Endodermal cell (in vitro differentiated cells): ENCODE data around the gene NCR3LG1. TPM values are rescaled to one million over a fixed set of nuclear protein-coding genes. Genes with fewer than 3 reads are reported as not detected.
A peak's percentile ranks its signal among the peaks of the same experiment; 100 is the strongest.

ENCODE experiments used
- DNase-seq: peaks from one replicate; pipeline ENCODE4 v3.0.0-alpha.2; 2017
- H3K27ac ChIP-seq: 2 replicates; pipeline ENCODE4 v1.5.1; 2013; ENCODE audit warnings: mild to moderate bottlenecking, low read depth, low read length, moderate library complexity
- H3K27me3 ChIP-seq: 2 replicates; pipeline ENCODE4 v1.6.1; 2013; ENCODE audit warnings: mild to moderate bottlenecking, low read length, moderate library complexity; ENCODE audit not compliant: insufficient read depth, control insufficient read depth, poor library complexity, severe bottlenecking
- H3K36me3 ChIP-seq: 2 replicates; pipeline ENCODE4 v1.7.0; 2013; ENCODE audit warnings: mild to moderate bottlenecking, low read length, moderate library complexity; ENCODE audit not compliant: control insufficient read depth, insufficient read depth
- H3K4me1 ChIP-seq: one replicate; pipeline ENCODE4 v1.7.0; 2013; ENCODE audit warnings: low read length; ENCODE audit not compliant: control insufficient read depth, insufficient read depth
- H3K4me3 ChIP-seq: 2 replicates; pipeline ENCODE4 v1.5.1; 2013; ENCODE audit warnings: mild to moderate bottlenecking, low read length, moderate library complexity
- H3K9ac ChIP-seq: 2 replicates; pipeline ENCODE4 v1.6.1; 2013; ENCODE audit warnings: mild to moderate bottlenecking, low read length, moderate library complexity; ENCODE audit not compliant: poor library complexity, severe bottlenecking; ENCODE audit errors: extremely low read depth
- H3K9me3 ChIP-seq: 2 replicates; pipeline ENCODE4 v1.6.1; 2013; ENCODE audit warnings: mild to moderate bottlenecking, low read length, moderate library complexity; ENCODE audit not compliant: control insufficient read depth
- H3K27ac Mint-ChIP-seq: 2 replicates; pipeline ENCODE4 v1.8.0; 2020; ENCODE audit warnings: mixed read lengths
- H3K27me3 Mint-ChIP-seq: 2 replicates; pipeline ENCODE4 v1.8.0; 2021; ENCODE audit warnings: mild to moderate bottlenecking, mixed read lengths; ENCODE audit not compliant: insufficient read depth
- H3K36me3 Mint-ChIP-seq: 2 replicates; pipeline ENCODE4 v1.8.0; 2020; ENCODE audit warnings: low read depth, mixed read lengths
- H3K4me1 Mint-ChIP-seq: 2 replicates; pipeline ENCODE4 v1.8.0; 2020; ENCODE audit warnings: mixed read lengths
- H3K4me3 Mint-ChIP-seq: 2 replicates; pipeline ENCODE4 v1.8.0; 2020; ENCODE audit warnings: mild to moderate bottlenecking, moderate library complexity, mixed read lengths
- H3K9me3 Mint-ChIP-seq: 2 replicates; pipeline ENCODE4 v1.8.0; 2020; ENCODE audit warnings: mild to moderate bottlenecking, mixed read lengths
- WGBS, 2 experiments: methylation state at CpG; one replicate each; pipeline versions ENCODE4 v1.1.5 to v1.1.7; 2013; ENCODE audit warnings: missing lambda C conversion rate in 2 of 2, mixed read lengths in 1 of 2; ENCODE audit not compliant: insufficient coverage in 1 of 2, insufficient read length in 1 of 2; 5-methylcytosine and 5-hydroxymethylcytosine counted together
- total RNA-seq, 2 donors: library from RNA; stranded (reverse); fragmentation: NEBNext Ultra II Directional in 1 of 2; extraction: Animal tissue kit (Norgen Biotek cat#: 25700) in 1 of 2; gene quantifications; 2 replicates in 1 of 2; 3 replicates in 1 of 2; pipeline ENCODE4 v1.2.1, GENCODE V29; 2021
- TF ChIP-seq, protein P1 (sequence below): fragments of 200-600 bp; sonication (generic); conservative IDR thresholded peaks from 2 replicates; pipeline ENCODE4 v1.5.0; 2021; ENCODE audit warnings: antibody characterized with exemption, mild to moderate bottlenecking

The NCR3LG1 gene
- total RNA-seq, 2 donors from 2014 or later: 0.31 to 0.62 TPM

DNA sequence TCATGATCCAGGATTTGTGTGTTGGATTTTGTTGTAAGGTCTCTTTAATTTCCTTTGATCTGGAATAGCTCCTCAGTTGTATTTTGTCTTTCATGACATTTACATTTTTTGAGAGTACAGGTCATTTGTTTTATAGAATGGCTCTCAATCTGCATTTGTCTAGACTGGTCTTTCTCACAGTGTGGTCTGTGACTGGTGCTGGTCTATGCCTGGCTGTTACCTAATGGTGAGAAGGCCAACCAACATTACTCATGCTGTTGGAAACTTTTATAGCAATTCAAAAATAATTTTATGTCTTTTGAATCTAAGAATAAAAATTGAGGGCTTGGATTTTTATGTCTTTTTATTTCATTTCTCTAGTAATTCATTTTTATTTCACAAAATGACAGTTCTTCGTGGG is 3.9 kb upstream of the NCR3LG1 start:
- H3K36me3 Mint-ChIP-seq: no peaks in the 10 kb centered on the region
- peaks cover under 1% of the 10 kb centered on the region for H3K4me1 ChIP-seq
- H3K9me3 ChIP-seq: no peaks in the 10 kb centered on the region
- no peak overlapping the region for H3K4me3 ChIP-seq
- WGBS, 2 experiments: no CpG with 5 or more reads among the region's 1 CpG
- no peak overlapping the region for H3K27ac Mint-ChIP-seq
- no peak overlapping the region for H3K9ac ChIP-seq
- TF ChIP-seq, protein P1, sequence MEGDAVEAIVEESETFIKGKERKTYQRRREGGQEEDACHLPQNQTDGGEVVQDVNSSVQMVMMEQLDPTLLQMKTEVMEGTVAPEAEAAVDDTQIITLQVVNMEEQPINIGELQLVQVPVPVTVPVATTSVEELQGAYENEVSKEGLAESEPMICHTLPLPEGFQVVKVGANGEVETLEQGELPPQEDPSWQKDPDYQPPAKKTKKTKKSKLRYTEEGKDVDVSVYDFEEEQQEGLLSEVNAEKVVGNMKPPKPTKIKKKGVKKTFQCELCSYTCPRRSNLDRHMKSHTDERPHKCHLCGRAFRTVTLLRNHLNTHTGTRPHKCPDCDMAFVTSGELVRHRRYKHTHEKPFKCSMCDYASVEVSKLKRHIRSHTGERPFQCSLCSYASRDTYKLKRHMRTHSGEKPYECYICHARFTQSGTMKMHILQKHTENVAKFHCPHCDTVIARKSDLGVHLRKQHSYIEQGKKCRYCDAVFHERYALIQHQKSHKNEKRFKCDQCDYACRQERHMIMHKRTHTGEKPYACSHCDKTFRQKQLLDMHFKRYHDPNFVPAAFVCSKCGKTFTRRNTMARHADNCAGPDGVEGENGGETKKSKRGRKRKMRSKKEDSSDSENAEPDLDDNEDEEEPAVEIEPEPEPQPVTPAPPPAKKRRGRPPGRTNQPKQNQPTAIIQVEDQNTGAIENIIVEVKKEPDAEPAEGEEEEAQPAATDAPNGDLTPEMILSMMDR: no peak
- H3K4me3 Mint-ChIP-seq: no peak overlapping the region
- H3K27me3 ChIP-seq: peaks cover 45% of the 10 kb centered on the region
- no peaks in the 10 kb centered on the region for H3K9me3 Mint-ChIP-seq
- H3K36me3 ChIP-seq: no peaks in the 10 kb centered on the region
- H3K27me3 Mint-ChIP-seq: peaks cover 63% of the 10 kb centered on the region
- H3K4me1 Mint-ChIP-seq: peaks cover 4% of the 10 kb centered on the region
- no peak overlapping the region for H3K27ac ChIP-seq
- DNase-seq: no peak

DNA sequence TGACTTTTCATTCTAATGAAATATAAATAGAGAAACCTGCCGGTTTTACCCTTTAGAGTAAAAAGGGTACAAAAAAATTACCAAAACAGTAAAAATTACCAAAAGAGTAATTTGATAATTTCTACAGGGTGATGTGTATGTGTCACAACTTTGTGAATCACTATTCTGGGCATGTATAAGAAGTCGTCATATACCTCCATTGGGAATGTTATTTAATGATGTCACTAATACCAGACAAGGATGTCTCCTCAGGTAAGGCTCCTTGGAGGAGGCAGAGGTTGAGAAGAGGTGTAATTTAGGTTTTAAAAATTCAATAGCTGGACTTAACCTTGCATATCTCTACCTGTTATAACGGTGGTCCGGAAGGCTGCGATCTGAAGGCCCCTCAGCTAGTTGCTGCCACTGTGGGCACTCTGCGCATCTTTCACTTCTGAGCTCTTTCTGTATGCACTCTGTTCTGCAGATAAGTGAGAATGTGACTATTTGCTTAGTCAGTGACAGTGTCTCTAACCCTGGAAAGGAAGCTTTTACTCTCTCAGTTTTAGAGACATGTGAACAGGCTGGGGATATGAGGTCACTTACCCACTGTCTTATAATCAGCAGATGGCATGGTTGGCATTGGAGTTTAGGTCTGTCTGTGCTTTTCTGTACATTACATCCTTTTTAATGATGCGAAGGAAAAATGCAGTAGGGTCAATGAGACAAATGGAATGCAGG is 987 bp upstream of the NCR3LG1 start:
- TF ChIP-seq, protein P1: no peak
- Mint-ChIP-seq H3K36me3 (no peaks in the 10 kb centered on the region), H3K9me3 (peaks cover 11% of the 10 kb centered on the region), H3K4me1 (peaks cover 10% of the 10 kb centered on the region), H3K27ac (no peak overlapping the region), H3K4me3 (no peak overlapping the region), H3K27me3 (peaks cover 78% of the 10 kb centered on the region)
- 91% methylated on average over 6 to 7 of the region's 7 CpGs for WGBS, 2 experiments
- no peak overlapping the region for H3K9ac ChIP-seq
- H3K4me3 ChIP-seq: no peak overlapping the region
- no peak for DNase-seq
- peaks cover 3% of the 10 kb centered on the region for H3K4me1 ChIP-seq
- no peak overlapping the region for H3K27ac ChIP-seq
- peaks cover 11% of the 10 kb centered on the region for H3K9me3 ChIP-seq
- H3K36me3 ChIP-seq: no peaks in the 10 kb centered on the region
- peaks cover 63% of the 10 kb centered on the region for H3K27me3 ChIP-seq

- Histone ChIP-seq H3K4me1 (peaks cover 3% of the 10 kb centered on the region), H3K4me3 (peak overlapping the region; percentile 81), H3K9me3 (peaks cover 12% of the 10 kb centered on the region), H3K27ac (no peak overlapping the region), H3K36me3 (no peaks in the 10 kb centered on the region), H3K9ac (no peak overlapping the region), H3K27me3 (peaks cover 63% of the 10 kb centered on the region)
- H3K27me3 Mint-ChIP-seq: peaks cover 78% of the 10 kb centered on the region
- H3K4me1 Mint-ChIP-seq: peaks cover 10% of the 10 kb centered on the region
- H3K4me3 Mint-ChIP-seq: no peak overlapping the region
- WGBS, 2 experiments: 27 to 38% methylated on average over 4 to 12 of the region's 12 CpGs
- TF ChIP-seq, protein P1: peak; percentile 60
- peaks cover 12% of the 10 kb centered on the region for H3K9me3 Mint-ChIP-seq
- no peaks in the 10 kb centered on the region for H3K36me3 Mint-ChIP-seq
- no peak for DNase-seq
- H3K27ac Mint-ChIP-seq: no peak overlapping the region
Measured at GRCh38 chr11:17351172-17351509, 459 bp upstream of the NCR3LG1 start.
